A549 (cell line): ENCODE results near the gene DAGLB. TPM values are rescaled to one million over a fixed set of nuclear protein-coding genes. Genes with fewer than 3 reads are reported as not detected.

Experiments used
- ATAC-seq, 2 experiments: fragments of 200-7000 bp in 1 of 2; fragments of >200 bp in 1 of 2; cut with Nextera tagmentation in 1 of 2; cut with Tn5 transposase in 1 of 2; 3 replicates each; pipeline versions ENCODE4 v1.8.0 to v1.9.1; 2018 to 2020; ENCODE audit warnings: mild to moderate bottlenecking in 1 of 2, moderate library complexity in 1 of 2
- CTCF ChIA-PET: fragments of 300-600 bp; sonication (Branson Sonifier 250); formaldehyde crosslinking; extraction: SDS; loops from one replicate; lab custom pipeline; 2021; ENCODE audit warnings: antibody characterized with exemption, inconsistent platforms; lab: Yijun Ruan, JAX
- POLR2A ChIA-PET: fragments of 350-600 bp; formaldehyde crosslinking; extraction: SDS; loops from one replicate; lab custom pipeline; 2021; ENCODE audit warnings: antibody characterized with exemption, inconsistent platforms; lab: Yijun Ruan, JAX
- DNase-seq, 2 experiments: peaks; one replicate each; pipeline versions ENCODE4 v3.0.0 to v3.0.0-alpha.2; 2011 to 2016; ENCODE audit warnings: low read depth in 1 of 2, low spot score in 1 of 2
- FAIRE-seq: peaks from 2 replicates; lab custom pipeline; 2011; peaks lifted over from hg19 to GRCh38; lab: Jason Lieb, UNC
- H3K27ac ChIP-seq, 2 experiments: fragments of >200 bp; sonication (Bioruptor Twin); formaldehyde crosslinking; 3 replicates each; pipeline ENCODE4 v1.5.1; 2016 to 2017
- H3K4me1 ChIP-seq: fragments of >200 bp; sonication (Bioruptor Twin); formaldehyde crosslinking; 3 replicates; pipeline ENCODE4 v1.6.1; 2016
- H3K4me2 ChIP-seq: fragments of >200 bp; sonication (Bioruptor Twin); formaldehyde crosslinking; 3 replicates; pipeline ENCODE4 v1.6.1; 2016
- H3K4me3 ChIP-seq: fragments of >200 bp; sonication (Bioruptor Twin); formaldehyde crosslinking; 3 replicates; pipeline ENCODE4 v1.5.1; 2016
- H3K9me3 ChIP-seq: fragments of >200 bp; sonication (Bioruptor Twin); formaldehyde crosslinking; 3 replicates; pipeline ENCODE4 v1.6.1; 2016
- E2F6 ChIP-seq: IDR thresholded peaks from 2 replicates; pipeline ENCODE4 v1.6.1; 2012; ENCODE audit warnings: low read depth, borderline replicate concordance
- FOSL2 ChIP-seq, 2 experiments: fragments of 450-650 bp in 1 of 2; fragments of >200 bp in 1 of 2; sonication (Bioruptor Twin) in 1 of 2; formaldehyde crosslinking; IDR thresholded peaks; 2 replicates each; pipeline versions ENCODE4 v1.5.0 to v1.6.1; 2016 to 2020; ENCODE audit warnings: mild to moderate bottlenecking in 1 of 2, moderate library complexity in 1 of 2
- HES2 ChIP-seq: fragments of >200 bp; sonication (Bioruptor Twin); formaldehyde crosslinking; IDR thresholded peaks from 2 replicates; pipeline ENCODE4 v1.6.1; 2016
- HEYL ChIP-seq: fragments of 250-450 bp; sonication (Bioruptor Pico); IDR thresholded peaks from 2 replicates; pipeline ENCODE4 v1.8.0; 2021; ENCODE audit warnings: mild to moderate bottlenecking, moderate library complexity
- HOXA7 ChIP-seq: fragments of 250-450 bp; sonication (Bioruptor Pico); IDR thresholded peaks from 2 replicates; pipeline ENCODE4 v1.5.0; 2020; ENCODE audit warnings: mild to moderate bottlenecking, moderate library complexity
- HOXB5 ChIP-seq: fragments of 250-450 bp; sonication (Bioruptor Pico); IDR thresholded peaks from 2 replicates; pipeline ENCODE4 v1.5.0; 2020; ENCODE audit warnings: mild to moderate bottlenecking, moderate library complexity
- KDM5A ChIP-seq: fragments of 200-600 bp; sonication (generic); IDR thresholded peaks from 2 replicates; pipeline ENCODE4 v1.6.1; 2016; ENCODE audit warnings: antibody characterized with exemption, mild to moderate bottlenecking
- MAX ChIP-seq: IDR thresholded peaks from 2 replicates; pipeline ENCODE4 v1.6.1; 2012
- NFE2L2 ChIP-seq: fragments of 150-350 bp; conservative IDR thresholded peaks from 2 replicates; pipeline ENCODE4 v1.6.1; 2014; ENCODE audit warnings: low read length
- NR3C1 ChIP-seq: fragments of >200 bp; sonication (Bioruptor Twin); formaldehyde crosslinking; IDR thresholded peaks from 3 replicates; pipeline ENCODE4 v1.6.1; 2017
- RARB ChIP-seq: fragments of 250-450 bp; sonication (Bioruptor Pico); IDR thresholded peaks from 2 replicates; pipeline ENCODE4 v1.8.0; 2021; ENCODE audit warnings: mild to moderate bottlenecking, moderate library complexity
- RFX5 ChIP-seq: fragments of 450-650 bp; IDR thresholded peaks from 2 replicates; pipeline ENCODE4 v1.7.1; 2014; ENCODE audit warnings: antibody characterized with exemption, mild to moderate bottlenecking, moderate library complexity
- WGBS: methylation state at CpG from one replicate; pipeline ENCODE4 v1.1.6; 2017; ENCODE audit errors: missing lambda C conversion rate; 5-methylcytosine and 5-hydroxymethylcytosine counted together
- polyA plus RNA-seq, 4 experiments: library from polyadenylated mRNA; depleted of rRNA in 3 of 4; stranded (reverse); fragments of >200 nt; fragmentation: RNase III in 1 of 4; extraction: RNeasy Plus Mini Kit Qiagen cat#74134 plus additional on column Dnase treatment in 1 of 4; gene quantifications; 2 replicates in 3 of 4; 3 replicates in 1 of 4; pipeline ENCODE4 v1.2.3, GENCODE V29; 2011 to 2017

DAGLB gene
- polyA plus RNA-seq, 2 of the 4 experiments (the other 2 are of a cell fraction): 14.5 to 19.7 TPM

GRCh38 chr7:6433784-6434615, 13.8 kb downstream of the DAGLB start:
- FAIRE-seq: no peak
- CTCF ChIA-PET: interaction anchor here (0.7 to 2.0 kb wide), 17 partner anchors 8 to 578 kb away, joined by 3 to 9 read pairs (median 4); no protein-coding TSS in a partner anchor

GRCh38 chr7:6432781-6433180, 15.0 kb downstream of the DAGLB start:
- H3K4me2 ChIP-seq: no peak overlapping the region
- ATAC-seq: no peak
- no peak for DNase-seq
- TF ChIP-seq FOSL2 (IDR thresholded peaks at IDR 0.05) (no peak), FOSL2 (CRISPR knock-in tag; IDR thresholded peaks at IDR 0.05) (no peak), HOXA7 (CRISPR knock-in tag) (no peak), HOXB5 (CRISPR knock-in tag) (no peak), RARB (CRISPR knock-in tag) (no peak)
- 93% methylated on average over 6 of the region's 6 CpGs for WGBS
- H3K9me3 ChIP-seq: no peaks in the 10 kb centered on the region
- ChIA-PET CTCF (interaction anchor here (1.1 kb wide), 2 partner anchors 19 to 53 kb away, joined by 3 read pairs; no protein-coding TSS in a partner anchor), POLR2A (no interaction called here)
- no peak for FAIRE-seq
- no peak overlapping the region for H3K27ac ChIP-seq
- H3K4me3 ChIP-seq: no peak overlapping the region
- peaks cover 11% of the 10 kb centered on the region for H3K4me1 ChIP-seq

More at GRCh38 chr7:6433784-6434615, 13.8 kb downstream of the DAGLB start:
- no peak for ATAC-seq
- Histone ChIP-seq H3K27ac (no peak overlapping the region), H3K4me1 (peaks cover 11% of the 10 kb centered on the region), H3K9me3 (no peaks in the 10 kb centered on the region), H3K4me3 (no peak overlapping the region), H3K4me2 (no peak overlapping the region)
- DNase-seq: no peak
- no peak for TF ChIP-seq HEYL (CRISPR knock-in tag)
- TF ChIP-seq NR3C1: no peak
- TF ChIP-seq KDM5A: no peak
- no peak for TF ChIP-seq HES2
- no peak for TF ChIP-seq E2F6
- TF ChIP-seq RFX5: no peak
- 96% methylated on average over 17 of the region's 17 CpGs for WGBS
- POLR2A ChIA-PET: no interaction called here

GRCh38 chr7:6430974-6431373, 16.8 kb downstream of the DAGLB start:
- no peak for ATAC-seq
- FAIRE-seq: no peak

GRCh38 chr7:6430271-6430940, 17.3 kb downstream of the DAGLB start:
- Histone ChIP-seq H3K4me1 (peaks cover 9% of the 10 kb centered on the region), H3K27ac (peak overlapping the region in 1 of 2 experiments; percentile 52; a peak in 2 of 6 replicates), H3K4me2 (no peak overlapping the region), H3K9me3 (no peaks in the 10 kb centered on the region), H3K4me3 (no peak overlapping the region)
- DNase-seq: no peak
- TF ChIP-seq FOSL2 (IDR thresholded peaks at IDR 0.05): 0 out of 2 replicates have a peak, but pooled peaks have one; percentile 24
- TF ChIP-seq FOSL2 (CRISPR knock-in tag; IDR thresholded peaks at IDR 0.05): no peak
- TF ChIP-seq MAX: no peak
- CTCF ChIA-PET: interaction anchor here (0.6 to 1.4 kb wide), 9 partner anchors 10 to 334 kb away, joined by 3 to 6 read pairs (median 3); no protein-coding TSS in a partner anchor
- peak; percentile 83 to 90 for ATAC-seq
- FAIRE-seq: no peak
- 83% methylated on average over 10 of the region's 10 CpGs for WGBS
- POLR2A ChIA-PET: interaction anchor here (0.8 kb wide), 1 partner anchor 17 kb away, joined by 10 read pairs; the partner anchor contains the start of gene DAGLB

More at GRCh38 chr7:6430974-6431373, 16.8 kb downstream of the DAGLB start:
- Histone ChIP-seq H3K4me1 (peaks cover 11% of the 10 kb centered on the region), H3K27ac (peak overlapping the region in 1 of 2 experiments; percentile 52; a peak in 1 of 6 replicates), H3K4me3 (no peak overlapping the region), H3K4me2 (no peak overlapping the region), H3K9me3 (no peaks in the 10 kb centered on the region)
- WGBS: 92% methylated on average over 12 of the region's 12 CpGs
- DNase-seq: no peak
- CTCF ChIA-PET: interaction anchor here (1.0 to 1.5 kb wide), 6 partner anchors 9 to 81 kb away, joined by 3 to 6 read pairs (median 4); no protein-coding TSS in a partner anchor
- POLR2A ChIA-PET: no interaction called here
- no peak for TF ChIP-seq NFE2L2
